C4-2B (cell line): Measurements from ENCODE around the gene TIMP3.

Experiments used
- H3K27ac ChIP-seq: fragments of 450-650 bp; 2 replicates; pipeline ENCODE4 v1.5.1; 2017
- CTCF ChIP-seq: fragments of 450-650 bp; conservative IDR thresholded peaks from 2 replicates; pipeline ENCODE4 v1.5.1; 2017; ENCODE audit warnings: mild to moderate bottlenecking
- ZFX ChIP-seq: fragments of 450-650 bp; IDR thresholded peaks from 2 replicates; pipeline ENCODE4 v1.6.1; 2017

Gene TIMP3

GRCh38 chr22:32844251-32844650, 42.7 kb downstream of the TIMP3 start:
- H3K27ac ChIP-seq, result no peak overlapping the region
- TF ChIP-seq ZFX, result no peak
- no peak for TF ChIP-seq CTCF

- H3K27ac ChIP-seq, result peak overlapping the region; percentile 7; the same call in 1 of the 2 replicates
- no peak for TF ChIP-seq CTCF
- no peak for TF ChIP-seq ZFX
Measured at GRCh38 chr22:32846780-32847491, 45.4 kb downstream of the TIMP3 start.

- TF ChIP-seq ZFX (no peak), CTCF (no peak)
- H3K27ac ChIP-seq, result no peak overlapping the region
Measured at GRCh38 chr22:32848226-32848625, 46.7 kb downstream of the TIMP3 start.

GRCh38 chr22:32849501-32849900, 48.0 kb downstream of the TIMP3 start:
- TF ChIP-seq ZFX (no peak), CTCF (no peak)
- no peak overlapping the region for H3K27ac ChIP-seq

GRCh38 chr22:32850157-32850556, 48.7 kb downstream of the TIMP3 start:
- no peak overlapping the region for H3K27ac ChIP-seq
- no peak for TF ChIP-seq CTCF
- TF ChIP-seq ZFX, result no peak

GRCh38 chr22:32850591-32851517, 49.3 kb downstream of the TIMP3 start:
- no peak for TF ChIP-seq CTCF
- no peak for TF ChIP-seq ZFX
- no peak overlapping the region for H3K27ac ChIP-seq
